Measurements from ENCODE around the gene BATF.

The BATF gene

GRCh38 chr14:75491376-75491978 is 30.8 kb upstream of the BATF start:
- TF ChIP-seq CTCF (IDR thresholded peaks at IDR 0.05; ENCODE audit: insufficient read depth, low read length) (no peak), SPI1 (IDR thresholded peaks at IDR 0.05; ENCODE audit: borderline replicate concordance, low read depth) (no peak), POLR2AphosphoS5 (IDR thresholded peaks at IDR 0.05; ENCODE audit: low read depth) (no peak), REST (IDR thresholded peaks at IDR 0.05; ENCODE audit: insufficient replicate concordance, low read depth) (no peak), GABPA (IDR thresholded peaks at IDR 0.05; ENCODE audit: low read depth) (no peak)
- Histone ChIP-seq H3K4me3 (replicated peaks; ENCODE audit: insufficient read depth, low read length) (no peak overlapping the region), H3K27ac (replicated peaks) (no peak overlapping the region), H3K27me3 (ENCODE audit: insufficient read depth, poor library complexity, severe bottlenecking) (no peaks in the 10 kb centered on the region)
- no peak for DNase-seq (ENCODE audit: low read depth in 1 of 2, low spot score in 1 of 2)

- no peaks in the 10 kb centered on the region for H3K27me3 ChIP-seq (ENCODE audit: insufficient read depth, poor library complexity, severe bottlenecking)
- TF ChIP-seq SPI1 (IDR thresholded peaks at IDR 0.05; ENCODE audit: borderline replicate concordance, low read depth) (no peak), REST (IDR thresholded peaks at IDR 0.05; ENCODE audit: insufficient replicate concordance, low read depth) (no peak), POLR2AphosphoS5 (IDR thresholded peaks at IDR 0.05; ENCODE audit: low read depth) (no peak), CTCF (IDR thresholded peaks at IDR 0.05; ENCODE audit: insufficient read depth, low read length) (no peak), GABPA (IDR thresholded peaks at IDR 0.05; ENCODE audit: low read depth) (no peak)
- H3K4me3 ChIP-seq (replicated peaks; ENCODE audit: insufficient read depth, low read length), result no peak overlapping the region
- no peak overlapping the region for H3K27ac ChIP-seq (replicated peaks)
- DNase-seq (ENCODE audit: low read depth in 1 of 2, low spot score in 1 of 2), result no peak
Observed at GRCh38 chr14:75492832-75493591, 29.3 kb upstream of the BATF start.

- H3K27ac ChIP-seq (replicated peaks), result no peak overlapping the region
- H3K27me3 ChIP-seq (ENCODE audit: insufficient read depth, poor library complexity, severe bottlenecking), result no peaks in the 10 kb centered on the region
- TF ChIP-seq GABPA (IDR thresholded peaks at IDR 0.05; ENCODE audit: low read depth) (no peak), REST (IDR thresholded peaks at IDR 0.05; ENCODE audit: insufficient replicate concordance, low read depth) (no peak), POLR2AphosphoS5 (IDR thresholded peaks at IDR 0.05; ENCODE audit: low read depth) (no peak), CTCF (IDR thresholded peaks at IDR 0.05; ENCODE audit: insufficient read depth, low read length) (no peak), SPI1 (IDR thresholded peaks at IDR 0.05; ENCODE audit: borderline replicate concordance, low read depth) (no peak)
- H3K4me3 ChIP-seq (replicated peaks; ENCODE audit: insufficient read depth, low read length), result no peak overlapping the region
- no peak for DNase-seq (ENCODE audit: low read depth in 1 of 2, low spot score in 1 of 2)
Observed at GRCh38 chr14:75493592-75494087, 28.6 kb upstream of the BATF start.

Data from HL-60 (cell line).